HuH-7.5 (cell line): Measurements from ENCODE around the gene C9orf72.
"Not testable (repeated sequence)": the region's sequence is repeated elsewhere in the genome, so short reads cannot be mapped to it uniquely, and the experiment has no call there.

Experiments
- DNase-seq: peaks from one replicate; pipeline ENCODE4 v3.0.0; 2011; ENCODE audit warnings: low spot score

C9orf72 gene, protein sequence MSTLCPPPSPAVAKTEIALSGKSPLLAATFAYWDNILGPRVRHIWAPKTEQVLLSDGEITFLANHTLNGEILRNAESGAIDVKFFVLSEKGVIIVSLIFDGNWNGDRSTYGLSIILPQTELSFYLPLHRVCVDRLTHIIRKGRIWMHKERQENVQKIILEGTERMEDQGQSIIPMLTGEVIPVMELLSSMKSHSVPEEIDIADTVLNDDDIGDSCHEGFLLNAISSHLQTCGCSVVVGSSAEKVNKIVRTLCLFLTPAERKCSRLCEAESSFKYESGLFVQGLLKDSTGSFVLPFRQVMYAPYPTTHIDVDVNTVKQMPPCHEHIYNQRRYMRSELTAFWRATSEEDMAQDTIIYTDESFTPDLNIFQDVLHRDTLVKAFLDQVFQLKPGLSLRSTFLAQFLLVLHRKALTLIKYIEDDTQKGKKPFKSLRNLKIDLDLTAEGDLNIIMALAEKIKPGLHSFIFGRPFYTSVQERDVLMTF

DNA sequence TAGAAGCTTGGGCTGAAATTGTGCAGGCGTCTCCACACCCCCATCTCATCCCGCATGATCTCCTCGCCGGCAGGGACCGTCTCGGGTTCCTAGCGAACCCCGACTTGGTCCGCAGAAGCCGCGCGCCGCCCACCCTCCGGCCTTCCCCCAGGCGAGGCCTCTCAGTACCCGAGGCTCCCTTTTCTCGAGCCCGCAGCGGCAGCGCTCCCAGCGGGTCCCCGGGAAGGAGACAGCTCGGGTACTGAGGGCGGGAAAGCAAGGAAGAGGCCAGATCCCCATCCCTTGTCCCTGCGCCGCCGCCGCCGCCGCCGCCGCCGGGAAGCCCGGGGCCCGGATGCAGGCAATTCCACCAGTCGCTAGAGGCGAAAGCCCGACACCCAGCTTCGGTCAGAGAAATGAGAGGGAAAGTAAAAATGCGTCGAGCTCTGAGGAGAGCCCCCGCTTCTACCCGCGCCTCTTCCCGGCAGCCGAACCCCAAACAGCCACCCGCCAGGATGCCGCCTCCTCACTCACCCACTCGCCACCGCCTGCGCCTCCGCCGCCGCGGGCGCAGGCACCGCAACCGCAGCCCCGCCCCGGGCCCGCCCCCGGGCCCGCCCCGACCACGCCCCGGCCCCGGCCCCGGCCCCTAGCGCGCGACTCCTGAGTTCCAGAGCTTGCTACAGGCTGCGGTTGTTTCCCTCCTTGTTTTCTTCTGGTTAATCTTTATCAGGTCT is at the start of gene C9orf72:
C9orf72 (minus strand) TSS at position 564 of the 716 bp plus-strand sequence. CDS start 6,361 bp downstream, outside the sequence.
- peak; percentile 35 for DNase-seq

DNA sequence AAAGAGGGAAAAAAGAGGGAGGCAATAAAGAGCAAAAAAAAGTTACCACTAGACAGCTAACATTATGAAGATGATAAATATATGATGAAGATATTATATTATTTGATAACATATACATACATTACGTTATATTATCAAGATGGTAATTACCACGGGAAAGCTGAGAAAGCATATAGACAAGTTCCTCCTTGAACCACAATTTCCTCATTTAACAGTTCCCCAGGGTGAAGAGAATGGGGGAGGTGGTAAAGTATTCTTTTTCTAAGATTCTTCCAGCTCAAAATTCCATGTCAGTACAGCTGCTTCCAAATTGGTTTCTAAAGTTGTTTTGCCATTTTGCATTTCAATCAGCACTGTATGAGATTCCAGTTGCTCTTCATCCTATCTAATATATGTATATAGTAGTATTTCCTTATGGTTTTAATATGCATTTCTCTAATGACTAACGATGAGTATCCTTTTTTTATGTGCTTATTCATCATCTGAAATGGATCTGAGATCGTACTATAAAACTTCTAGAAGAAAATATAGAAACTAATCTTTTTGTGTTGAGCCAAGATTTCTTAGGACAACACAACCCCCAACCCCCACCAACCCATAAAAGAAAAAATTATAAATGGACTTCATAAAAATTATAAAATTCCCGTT is 49.5 kb upstream of the C9orf72 start:
- DNase-seq = no peak

DNA sequence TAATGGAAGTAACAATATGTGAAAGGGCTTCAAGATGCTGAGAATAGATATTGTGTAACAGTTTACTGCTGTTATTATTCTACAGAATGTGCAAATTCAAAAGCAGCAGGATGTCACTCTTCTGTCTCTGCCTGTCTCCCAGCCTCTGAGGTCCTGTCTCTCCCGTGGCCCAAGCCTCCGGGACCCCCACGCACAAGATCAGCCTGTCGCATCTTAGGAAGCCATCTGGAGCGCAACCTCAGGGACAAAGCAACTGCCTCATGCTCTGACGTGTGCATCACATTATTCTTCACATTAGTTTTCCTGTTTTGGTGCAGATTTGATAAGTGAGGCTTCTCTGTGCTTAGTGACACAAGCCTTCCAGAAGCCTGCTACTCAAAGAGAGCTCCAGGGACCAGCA is 46.5 kb upstream of the C9orf72 start:
- no peak for DNase-seq

GRCh38 chr9:27618066-27618465 is 44.8 kb upstream of the C9orf72 start:
- DNase-seq = no peak

DNA sequence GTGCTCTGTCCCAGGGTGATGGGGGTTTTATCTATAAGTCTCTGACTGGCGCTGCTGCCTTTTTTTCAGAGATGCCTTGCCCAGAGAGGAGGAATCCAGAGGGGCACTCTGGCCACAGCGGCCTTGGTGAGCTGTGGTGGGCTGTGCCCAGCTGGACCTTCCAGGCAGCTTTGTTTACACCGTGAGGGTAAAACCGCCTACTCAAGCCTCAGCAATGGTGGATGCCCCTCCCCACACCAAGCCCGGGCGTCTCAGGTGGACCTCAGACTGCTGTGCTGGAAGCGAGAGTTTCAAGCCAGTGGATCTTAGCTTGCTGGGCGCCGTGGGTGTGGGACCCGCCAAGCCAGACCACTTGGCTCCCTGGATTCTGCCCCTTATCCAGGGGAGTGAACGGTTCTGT is 41.3 kb upstream of the C9orf72 start:
- no peak for DNase-seq

- DNase-seq = not testable (repeated sequence)
Measured at GRCh38 chr9:27612036-27612435, 38.8 kb upstream of the C9orf72 start.

DNA sequence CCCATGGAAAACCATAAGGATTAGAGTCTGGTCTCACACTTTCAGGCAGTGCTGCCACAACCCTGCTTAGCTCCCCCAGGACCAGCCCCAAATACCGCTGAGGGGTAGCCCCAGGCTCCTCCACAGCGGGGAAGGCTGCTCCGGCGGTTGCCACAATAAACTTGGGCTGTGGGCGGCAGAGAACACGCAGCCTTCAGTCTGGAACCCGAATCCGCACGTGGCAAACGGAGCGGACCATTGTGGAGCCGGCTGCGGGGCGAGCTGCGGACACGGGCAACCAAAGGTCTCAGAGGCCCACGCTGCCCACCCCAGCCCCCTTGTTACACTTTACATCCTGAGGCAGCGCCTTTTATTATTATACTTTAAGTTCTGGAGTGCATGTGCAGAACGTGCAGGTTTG is 37.3 kb upstream of the C9orf72 start:
- DNase-seq = no peak

- no peak for DNase-seq
Measured at GRCh38 chr9:27602954-27603353, 29.7 kb upstream of the C9orf72 start.

- DNase-seq = no peak
Measured at GRCh38 chr9:27602142-27602861, 29.0 kb upstream of the C9orf72 start.

- no peak for DNase-seq
Measured at GRCh38 chr9:27601396-27601795, 28.1 kb upstream of the C9orf72 start.

DNA sequence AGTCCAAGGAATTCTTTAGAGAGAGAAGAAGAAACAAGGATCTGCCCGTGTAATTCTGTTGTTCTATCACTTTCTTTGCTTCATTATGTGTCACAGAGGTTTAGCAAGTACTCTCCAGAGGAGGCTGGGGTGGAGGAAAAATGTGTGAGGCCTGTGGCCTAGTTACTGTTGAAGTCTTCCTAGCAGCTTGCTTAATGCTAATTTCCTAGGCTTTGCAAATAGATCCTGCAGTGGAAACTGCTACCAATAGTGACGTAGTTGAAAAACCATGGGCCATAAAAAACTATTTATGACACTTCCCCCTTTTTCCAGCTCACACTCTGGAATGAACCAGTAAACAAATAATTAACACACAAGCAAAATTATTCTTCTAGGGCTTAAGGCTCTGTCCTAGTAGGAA is 27.0 kb upstream of the C9orf72 start:
- DNase-seq = no peak

DNA sequence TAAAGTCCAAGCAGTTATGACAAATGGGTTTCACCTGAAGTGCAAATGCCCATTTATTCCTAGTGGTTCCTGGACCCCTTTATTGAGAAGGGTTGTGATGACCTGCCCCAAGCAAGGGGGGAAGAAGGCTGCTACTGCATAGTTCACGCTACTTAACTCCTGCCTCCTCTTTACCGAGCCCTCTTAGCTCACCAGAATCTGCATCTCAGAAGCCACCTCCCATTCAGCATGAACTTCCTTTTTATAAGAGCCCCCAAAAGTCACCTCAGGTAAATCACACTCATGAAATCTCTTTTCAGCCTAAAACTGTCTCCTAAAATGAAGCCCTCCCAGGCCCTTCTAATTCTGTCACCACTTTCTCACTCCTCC is 26.6 kb upstream of the C9orf72 start:
- DNase-seq = no peak

DNA sequence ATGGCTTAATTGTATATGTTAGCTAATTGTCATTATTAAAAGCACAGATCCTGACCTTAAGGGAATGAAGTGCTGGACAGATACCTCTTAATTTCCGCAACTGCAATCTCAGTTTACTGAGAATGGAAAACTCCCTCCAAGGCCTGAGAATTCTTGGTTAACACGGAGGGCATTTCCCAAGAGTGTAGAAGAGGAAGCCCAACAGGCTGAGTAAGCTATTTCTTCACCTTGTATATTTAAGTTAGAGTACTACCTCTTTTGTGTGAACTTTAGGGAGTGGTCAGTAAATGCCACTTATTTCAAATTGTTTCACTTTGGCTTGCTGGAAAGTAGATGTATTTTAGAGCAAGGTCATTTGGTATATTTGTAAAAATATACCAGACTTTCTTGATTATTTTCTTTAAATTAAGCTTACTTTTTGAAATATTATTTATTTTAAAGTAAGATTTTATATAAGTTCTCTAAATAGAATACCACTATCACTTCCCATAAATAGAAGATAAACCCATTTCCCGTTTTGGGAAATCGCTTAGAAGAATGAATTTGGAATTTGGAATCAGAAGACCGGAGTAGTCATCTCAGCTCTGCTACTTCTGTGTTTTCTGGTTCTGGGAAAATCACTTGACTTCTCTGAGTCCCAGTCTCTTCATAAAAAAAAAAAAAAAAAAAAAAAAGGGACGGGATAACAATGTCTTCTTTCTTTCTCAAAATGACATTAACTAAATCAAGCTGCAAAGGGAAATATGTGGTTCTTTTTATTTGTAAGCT is 26.0 kb upstream of the C9orf72 start:
- no peak for DNase-seq

GRCh38 chr9:27595733-27596132 is 22.5 kb upstream of the C9orf72 start:
- DNase-seq = no peak

DNA sequence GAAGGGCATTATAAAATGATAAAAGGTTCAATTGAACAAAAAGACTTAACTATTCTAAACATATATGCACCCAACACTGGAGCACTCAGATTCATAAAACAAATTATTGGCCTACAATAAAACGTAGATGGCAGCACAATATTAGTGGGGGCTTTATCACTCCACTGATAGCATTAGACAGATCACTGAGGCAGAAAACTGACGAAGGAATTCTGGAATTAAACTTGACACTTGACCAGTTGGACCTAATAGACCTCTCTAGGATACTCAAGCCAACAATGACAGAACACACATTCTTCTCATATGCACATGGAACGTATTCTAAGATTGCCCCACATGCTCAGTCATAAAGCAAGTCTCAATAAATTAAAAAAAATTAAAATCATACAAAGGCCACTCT is 18.4 kb upstream of the C9orf72 start:
- no peak for DNase-seq

- no peak for DNase-seq
Measured at GRCh38 chr9:27591093-27591492, 17.8 kb upstream of the C9orf72 start.

DNA sequence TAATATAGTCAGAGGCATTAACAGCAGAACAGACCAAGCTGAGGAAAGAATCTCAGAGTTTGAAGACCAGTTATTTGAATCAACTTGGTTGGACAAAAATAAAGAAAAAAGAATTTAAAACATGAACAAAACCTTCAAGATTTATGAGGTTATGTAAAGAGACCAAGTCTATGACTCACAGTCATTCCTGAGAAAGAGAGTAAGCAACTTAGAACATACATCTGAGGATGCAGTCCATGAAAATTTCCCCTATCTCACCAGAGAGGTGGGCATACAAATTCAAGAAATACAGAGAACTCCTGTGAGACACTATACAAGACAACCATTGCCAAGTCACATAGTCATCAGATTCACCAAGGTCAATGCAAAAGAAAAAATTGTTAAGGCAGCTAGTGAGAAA is 17.4 kb upstream of the C9orf72 start:
- DNase-seq = no peak

GRCh38 chr9:27589462-27589861 is 16.2 kb upstream of the C9orf72 start:
- no peak for DNase-seq

- DNase-seq = no peak
Measured at GRCh38 chr9:27586304-27586703, 13.0 kb upstream of the C9orf72 start.

GRCh38 chr9:27584931-27585330 is 11.7 kb upstream of the C9orf72 start:
- DNase-seq = no peak

- DNase-seq = no peak
Measured at GRCh38 chr9:27582794-27583193, 9.5 kb upstream of the C9orf72 start.
